Naive thymus-derived CD4-positive, alpha-beta T cell (primary cell): ENCODE measurements around the gene SASH3. TPM values are rescaled to one million over a fixed set of nuclear protein-coding genes. Genes with fewer than 3 reads are reported as not detected.
"Not testable (repeated sequence)": the region's sequence is repeated elsewhere in the genome, so short reads cannot be mapped to it uniquely, and the experiment has no call there.

Experiments
- ATAC-seq: fragments of 150-1000 bp; cut with Tn5 transposase; 2 replicates; pipeline ENCODE4 v1.10.0; 2021; ENCODE audit warnings: mild to moderate bottlenecking, moderate library complexity
- CTCF ChIA-PET: fragments of 350-600 bp; sonication (Branson Sonifier 250); formaldehyde crosslinking; loops from one replicate; lab custom pipeline; 2021; ENCODE audit warnings: antibody characterized with exemption; lab: Charles Lee
- POLR2A ChIA-PET: fragments of 350-600 bp; sonication (Branson Sonifier 250); formaldehyde crosslinking; loops from one replicate; lab custom pipeline; 2021; ENCODE audit warnings: antibody characterized with exemption, inconsistent platforms; lab: Charles Lee
- DNase-seq, 9 donors: peaks; one replicate each; pipeline versions ENCODE4 v3.0.0 to v3.0.0-alpha.2; 2020 to 2022; ENCODE audit warnings: mixed read lengths in 1 of 9
- H3K27ac ChIP-seq: one replicate; pipeline ENCODE4 v1.7.0; 2013; ENCODE audit warnings: mild to moderate bottlenecking, low read depth, low read length, moderate library complexity
- H3K27me3 ChIP-seq, 2 donors: one replicate each; pipeline ENCODE4 v1.7.0; 2013; ENCODE audit warnings: low read length in 2 of 2, mild to moderate bottlenecking in 2 of 2, moderate library complexity in 2 of 2; ENCODE audit not compliant: control insufficient read depth in 2 of 2, insufficient read depth in 2 of 2
- H3K36me3 ChIP-seq, 3 experiments: 1 replicate in 2 of 3; 2 replicates in 1 of 3; pipeline ENCODE4 v1.7.0; 2013; ENCODE audit warnings: low read length in 3 of 3, mild to moderate bottlenecking in 3 of 3, moderate library complexity in 1 of 3; ENCODE audit not compliant: insufficient read depth in 3 of 3, control insufficient read depth in 2 of 3
- H3K4me1 ChIP-seq, 2 donors: one replicate each; pipeline ENCODE4 v1.7.0; 2013; ENCODE audit warnings: low read length in 2 of 2, mild to moderate bottlenecking in 2 of 2, moderate library complexity in 1 of 2; ENCODE audit not compliant: control insufficient read depth in 2 of 2, insufficient read depth in 2 of 2
- H3K4me3 ChIP-seq: 2 replicates; pipeline ENCODE4 v1.7.0; 2013; ENCODE audit warnings: mild to moderate bottlenecking, low read length
- H3K9me3 ChIP-seq, 3 experiments: 1 replicate in 2 of 3; 2 replicates in 1 of 3; pipeline ENCODE4 v1.7.0; 2013; ENCODE audit warnings: low read length in 3 of 3; ENCODE audit not compliant: control insufficient read depth in 2 of 3
- H3K27ac Mint-ChIP-seq, 9 donors: one replicate each; pipeline ENCODE4 v1.8.0; 2020 to 2022; ENCODE audit warnings: mixed read lengths in 9 of 9, mild to moderate bottlenecking in 8 of 9, moderate library complexity in 5 of 9, inconsistent platforms in 2 of 9
- H3K27me3 Mint-ChIP-seq, 5 donors: one replicate each; pipeline ENCODE4 v1.8.0; 2021 to 2022; ENCODE audit warnings: mixed read lengths in 5 of 5, mild to moderate bottlenecking in 1 of 5
- H3K36me3 Mint-ChIP-seq, 5 donors: one replicate each; pipeline ENCODE4 v1.8.0; 2020 to 2022; ENCODE audit warnings: mixed read lengths in 5 of 5, mild to moderate bottlenecking in 3 of 5, inconsistent platforms in 1 of 5
- H3K4me1 Mint-ChIP-seq, 7 donors: one replicate each; pipeline ENCODE4 v1.8.0; 2020 to 2022; ENCODE audit warnings: mixed read lengths in 7 of 7, mild to moderate bottlenecking in 3 of 7, inconsistent platforms in 1 of 7
- H3K4me3 Mint-ChIP-seq, 10 donors: one replicate each; pipeline ENCODE4 v1.8.0; 2020 to 2022; ENCODE audit warnings: mild to moderate bottlenecking in 10 of 10, mixed read lengths in 10 of 10, moderate library complexity in 6 of 10, inconsistent platforms in 2 of 10
- H3K9me3 Mint-ChIP-seq, 11 donors: one replicate each; pipeline ENCODE4 v1.8.0; 2020 to 2022; ENCODE audit warnings: mixed read lengths in 11 of 11, mild to moderate bottlenecking in 4 of 11, inconsistent platforms in 1 of 11, moderate library complexity in 1 of 11
- intact Hi-C, 2 donors: fragments of 100-400 bp; cut with micrococcal nuclease; formaldehyde crosslinking; loops; one replicate each; pipeline ENCODE4 v1.15.1; 2023
- polyA plus RNA-seq, 2 donors: library from polyadenylated mRNA; unstranded; fragments of 300-500 nt; fragmentation: Illumina TruSeq; gene quantifications; one replicate each; pipeline ENCODE4 v1.2.3, GENCODE V29; 2021
- total RNA-seq, 6 experiments: library from RNA in 5 of 6; stranded (reverse) in 5 of 6; gene quantifications; 1 replicate in 5 of 6; 2 replicates in 1 of 6; pipeline ENCODE4 v1.2.3 and lab custom pipeline; 2021 to 2026

SASH3 gene
- total and polyA plus RNA-seq, 7 experiments from 2014 or later: 71.8 to 262 (median 156) TPM

DNA sequence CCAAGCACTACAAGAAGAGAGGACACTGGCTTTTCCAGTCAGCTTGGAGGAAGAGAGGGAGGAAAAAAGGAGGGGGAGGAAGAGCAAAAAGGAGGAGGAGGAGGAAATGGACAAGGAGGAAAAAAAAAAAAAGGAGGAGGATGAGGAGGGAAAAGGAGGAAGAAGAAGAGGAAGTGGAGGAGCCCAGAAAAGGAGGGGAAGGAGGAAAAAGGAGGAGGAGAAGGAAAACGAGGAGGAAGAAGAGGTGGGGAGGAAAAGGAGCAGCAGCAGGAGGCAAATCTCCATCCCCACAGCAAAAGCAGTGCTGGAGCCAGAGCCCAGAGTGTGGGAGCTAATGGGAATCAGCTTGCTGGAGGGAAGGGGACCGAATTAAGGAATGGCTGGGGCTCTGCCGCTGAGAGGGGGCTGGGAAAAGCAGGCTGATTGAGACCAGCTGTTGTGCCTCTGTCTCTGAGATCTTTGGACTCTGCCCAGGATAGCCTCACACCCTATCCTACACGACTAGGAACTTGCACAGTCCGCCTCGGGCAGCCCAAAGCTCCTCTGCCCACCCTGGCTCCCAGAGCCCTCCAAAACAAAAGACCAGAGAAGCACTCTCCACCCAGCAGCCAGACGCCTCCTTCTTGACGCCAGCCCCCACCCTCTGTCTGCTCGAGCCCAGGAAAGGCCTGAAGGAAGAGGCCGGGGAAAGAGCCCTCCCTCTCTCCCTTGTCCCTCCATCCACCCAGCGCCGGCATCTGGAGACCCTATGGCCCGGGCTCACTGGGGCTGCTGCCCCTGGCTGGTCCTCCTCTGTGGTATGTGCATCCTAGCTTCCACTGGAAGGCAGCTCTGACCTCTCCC lies 41.1 kb upstream of the SASH3 start, which contains the start of gene XPNPEP2:
XPNPEP2 (plus strand) TSS at position 514 of the 843 bp plus-strand sequence; CDS start at position 749, 235 bp downstream.
- Histone ChIP-seq H3K27ac (no peak within 1 kb of the TSS), H3K9me3 (no peaks in the 10 kb centered on the region), H3K4me3 (no peak within 1 kb of the TSS), H3K4me1 (peaks cover 12 to 17% of the 10 kb centered on the region in 2 donors), H3K36me3 (no peaks in the 10 kb centered on the region), H3K27me3 (no peaks in the 10 kb centered on the region)
- Mint-ChIP-seq H3K27ac (peak within 1 kb of the TSS in 3 of 9 donors; percentile 26 to 79 (median 72)), H3K4me1 (peaks cover 14 to 52% (median 36%) of the 10 kb centered on the region in 7 donors), H3K4me3 (peak within 1 kb of the TSS in 1 of 10 donors; percentile 42), H3K27me3 (no peaks in the 10 kb centered on the region), H3K36me3 (no peaks in the 10 kb centered on the region), H3K9me3 (peaks cover 0 to 3% (median 0%) of the 10 kb centered on the region in 11 donors)
- POLR2A ChIA-PET: interaction anchor here (0.6 to 4.7 kb wide), 3 partner anchors 39 to 55 kb away, joined by 3 to 16 read pairs (median 3); partner anchors contain the start of gene SASH3
- no peak for ATAC-seq
- intact Hi-C loops: no loop called here
- DNase-seq: no peak
- CTCF ChIA-PET: interaction anchor here (0.7 to 0.9 kb wide), 2 partner anchors 9 to 53 kb away, joined by 3 to 8 read pairs; no protein-coding TSS in a partner anchor

DNA sequence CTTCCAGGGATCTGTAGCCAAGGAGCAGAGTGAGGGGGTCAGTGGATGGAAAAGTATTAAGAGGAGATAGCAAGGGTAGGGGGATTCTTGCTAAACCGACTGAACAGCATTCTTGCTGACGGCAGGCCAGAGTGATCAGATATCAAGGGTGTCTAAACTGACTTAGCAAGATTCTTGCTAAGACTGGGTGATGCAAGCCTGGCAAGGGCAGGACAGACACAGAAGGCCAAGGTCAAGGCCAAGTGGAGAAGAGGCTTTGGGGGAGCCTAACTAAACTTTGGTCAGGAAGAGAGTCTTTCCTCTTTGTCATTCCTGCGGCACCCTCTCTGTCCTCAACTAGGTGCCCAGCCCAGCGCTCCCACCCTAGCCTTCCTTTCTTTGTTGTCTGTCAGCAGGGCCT lies 40.2 kb upstream of the SASH3 start:
- Histone ChIP-seq H3K4me3 (no peak overlapping the region), H3K27ac (no peak overlapping the region), H3K36me3 (no peaks in the 10 kb centered on the region), H3K4me1 (peaks cover 21 to 23% of the 10 kb centered on the region in 2 donors), H3K9me3 (no peaks in the 10 kb centered on the region), H3K27me3 (no peaks in the 10 kb centered on the region)
- Mint-ChIP-seq H3K36me3 (no peaks in the 10 kb centered on the region), H3K4me1 (peaks cover 16 to 59% (median 43%) of the 10 kb centered on the region in 7 donors), H3K4me3 (no peak overlapping the region), H3K27me3 (no peaks in the 10 kb centered on the region), H3K9me3 (peaks cover 0 to 2% (median 0%) of the 10 kb centered on the region in 11 donors), H3K27ac (peak overlapping the region in 2 of 9 donors; percentile 26 to 79)
- CTCF ChIA-PET: no interaction called here
- intact Hi-C loops: no loop called here
- ATAC-seq: no peak
- POLR2A ChIA-PET: no interaction called here
- DNase-seq: no peak

DNA sequence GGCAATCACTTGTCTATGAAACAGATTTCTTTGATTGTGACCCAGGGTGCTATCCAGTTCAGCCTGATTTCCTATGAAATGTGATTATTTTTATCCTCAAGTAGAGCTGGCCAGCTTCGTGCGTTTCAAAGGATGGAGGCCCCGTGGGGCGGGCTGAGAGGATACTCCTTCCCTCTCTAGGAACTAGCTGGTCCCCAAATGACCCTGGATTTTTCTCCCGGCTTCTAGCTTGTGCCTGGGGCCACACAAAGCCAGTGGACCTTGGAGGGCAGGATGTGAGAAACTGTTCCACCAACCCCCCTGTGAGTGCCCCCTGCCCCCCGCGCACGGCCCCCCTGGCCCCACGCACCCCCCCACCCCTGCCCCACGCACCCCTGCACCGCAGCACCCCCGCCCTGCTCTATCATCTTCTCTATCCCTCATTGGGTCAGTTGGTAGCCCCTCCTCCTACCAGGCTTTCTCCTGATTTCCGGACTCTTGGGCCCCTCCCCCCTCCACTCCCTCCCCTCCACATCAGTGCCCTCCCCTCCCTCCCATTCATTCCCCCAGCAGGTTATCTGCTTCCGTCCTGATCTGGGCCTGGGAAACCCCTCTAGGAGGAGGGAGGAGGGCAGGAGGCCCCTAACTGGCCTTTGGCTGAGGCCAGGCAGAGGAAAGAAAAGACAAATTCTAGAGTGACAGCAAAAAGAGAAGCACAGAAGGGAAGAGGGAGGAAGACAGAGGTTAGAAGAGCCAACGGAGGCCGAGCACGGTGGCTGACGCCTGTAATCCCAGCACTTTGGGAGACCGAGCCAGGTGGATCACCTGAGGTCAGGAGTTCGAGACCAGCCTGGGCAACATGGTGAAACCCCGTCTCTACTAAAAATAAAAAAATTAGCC lies 37.6 kb upstream of the SASH3 start:
- H3K36me3 ChIP-seq: no peaks in the 10 kb centered on the region
- intact Hi-C loops: loop anchor here in 1 of 2 donors (2.0 kb wide), 2 partner anchors 17 to 27 kb away; no protein-coding TSS in a partner anchor
- Mint-ChIP-seq H3K4me1 (peaks cover 20 to 66% (median 45%) of the 10 kb centered on the region in 7 donors), H3K9me3 (peaks cover 0 to 2% (median 0%) of the 10 kb centered on the region in 11 donors), H3K4me3 (peak overlapping the region in 4 of 10 donors; percentile 47 to 54 (median 52)), H3K27me3 (no peaks in the 10 kb centered on the region), H3K36me3 (no peaks in the 10 kb centered on the region), H3K27ac (peak overlapping the region in 3 of 9 donors; percentile 54 to 83 (median 66))
- ATAC-seq (no peak), DNase-seq (no peak)
- POLR2A ChIA-PET: no interaction called here
- H3K4me3 ChIP-seq: no peak overlapping the region
- H3K27me3 ChIP-seq: no peaks in the 10 kb centered on the region
- H3K4me1 ChIP-seq: peaks cover 17 to 22% of the 10 kb centered on the region in 2 donors
- no peaks in the 10 kb centered on the region for H3K9me3 ChIP-seq
- CTCF ChIA-PET: no interaction called here
- H3K27ac ChIP-seq: no peak overlapping the region

DNA sequence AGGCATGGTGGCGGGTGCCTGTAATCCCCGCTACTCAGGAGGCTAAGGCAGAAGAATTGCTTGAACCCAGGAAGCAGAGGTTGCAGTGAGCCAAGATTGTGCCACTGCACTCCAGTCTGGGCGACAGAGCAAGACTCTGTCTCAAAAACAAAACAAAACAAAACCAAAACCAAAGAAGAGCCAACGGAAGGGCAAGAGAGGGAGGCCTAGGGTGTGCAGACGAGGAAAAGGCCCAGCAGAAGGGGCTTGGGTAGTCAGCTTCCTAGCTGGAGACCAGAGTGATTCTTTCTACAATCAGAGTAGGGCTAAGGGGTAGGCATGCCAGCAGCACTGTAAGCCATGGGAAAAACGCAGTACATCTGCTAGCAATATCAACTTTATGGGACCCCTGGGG lies 37.0 kb upstream of the SASH3 start:
- peaks cover 20 to 63% (median 45%) of the 10 kb centered on the region in 7 donors for H3K4me1 Mint-ChIP-seq
- H3K4me3 Mint-ChIP-seq: peak overlapping the region in 3 of 10 donors; percentile 51 to 54 (median 52)
- H3K4me1 ChIP-seq: peaks cover 14 to 19% of the 10 kb centered on the region in 2 donors
- H3K9me3 Mint-ChIP-seq, H3K9me3 ChIP-seq, H3K4me3 ChIP-seq, H3K27me3 ChIP-seq, CTCF ChIA-PET, H3K27ac ChIP-seq, H3K36me3 Mint-ChIP-seq, ATAC-seq, POLR2A ChIA-PET, DNase-seq, H3K27me3 Mint-ChIP-seq, H3K36me3 ChIP-seq: not testable (repeated sequence)
- intact Hi-C loops: loop anchor here in 1 of 2 donors (2.0 kb wide), 2 partner anchors 16 to 26 kb away; no protein-coding TSS in a partner anchor
- H3K27ac Mint-ChIP-seq: peak overlapping the region in 3 of 9 donors; percentile 54 to 83 (median 66)

DNA sequence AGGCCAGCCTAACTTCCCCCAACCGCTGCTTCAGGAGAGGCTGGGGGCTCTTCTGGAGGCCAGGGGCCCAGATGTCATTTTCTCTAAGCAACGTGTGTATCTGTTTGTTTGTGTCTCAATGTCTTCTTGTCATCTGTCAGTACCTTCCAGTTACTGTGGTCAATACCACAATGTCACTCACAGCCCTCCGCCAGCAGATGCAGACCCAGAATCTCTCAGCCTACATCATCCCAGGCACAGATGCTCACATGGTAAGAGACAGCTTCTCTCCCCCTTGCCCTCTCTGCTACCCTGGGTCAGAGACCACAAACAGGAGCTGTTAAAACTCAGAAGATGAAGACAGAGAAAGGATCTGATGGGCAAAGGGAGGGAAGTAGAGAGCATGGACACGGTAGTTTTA lies 35.9 kb upstream of the SASH3 start:
- Mint-ChIP-seq H3K36me3 (no peaks in the 10 kb centered on the region), H3K4me1 (peaks cover 20 to 56% (median 45%) of the 10 kb centered on the region in 7 donors), H3K9me3 (peaks cover 0 to 2% (median 0%) of the 10 kb centered on the region in 11 donors), H3K27ac (peak overlapping the region in 2 of 9 donors; percentile 54 to 94), H3K27me3 (no peaks in the 10 kb centered on the region), H3K4me3 (peak overlapping the region in 6 of 10 donors; percentile 11 to 57 (median 28))
- H3K4me1 ChIP-seq: peaks cover 14 to 19% of the 10 kb centered on the region in 2 donors
- ChIA-PET POLR2A (interaction anchor here (1.2 to 1.7 kb wide), 4 partner anchors 9 to 38 kb away, joined by 3 to 4 read pairs (median 3); no protein-coding TSS in a partner anchor), CTCF (no interaction called here)
- intact Hi-C loops: loop anchor here in 1 of 2 donors (2.0 kb wide), 2 partner anchors 15 to 25 kb away; no protein-coding TSS in a partner anchor
- no peaks in the 10 kb centered on the region for H3K27me3 ChIP-seq
- DNase-seq (no peak), ATAC-seq (peak; percentile 27)
- H3K9me3 ChIP-seq: no peaks in the 10 kb centered on the region
- H3K4me3 ChIP-seq: no peak overlapping the region
- no peak overlapping the region for H3K27ac ChIP-seq
- no peaks in the 10 kb centered on the region for H3K36me3 ChIP-seq
